DOHH2 (cell line): ENCODE data around the gene SLC6A19.

Source experiments
- H3F3A ChIP-seq: fragments of 200-600 bp; sonication (generic), shearing (Covaris generic); 2 replicates; pipeline ENCODE4 v1.6.0; 2016; ENCODE audit warnings: antibody characterized with exemption, mild to moderate bottlenecking; ENCODE audit not compliant: control insufficient read depth, insufficient read depth
- H3K27ac ChIP-seq: fragments of 200-600 bp; sonication (generic); 2 replicates; pipeline ENCODE4 v1.5.1; 2014; ENCODE audit warnings: low read depth, mild to moderate bottlenecking, low read length, moderate library complexity
- H3K27me3 ChIP-seq: fragments of 200-600 bp; sonication (generic); 2 replicates; pipeline ENCODE4 v1.6.1; 2014; ENCODE audit warnings: mild to moderate bottlenecking, low read length, mixed read lengths; ENCODE audit not compliant: control insufficient read depth
- H3K36me3 ChIP-seq: fragments of 200-600 bp; sonication (generic); 2 replicates; pipeline ENCODE4 v1.6.1; 2014; ENCODE audit warnings: mild to moderate bottlenecking, low read length, moderate library complexity, mixed read lengths; ENCODE audit not compliant: control insufficient read depth
- H3K4me1 ChIP-seq: fragments of 200-600 bp; sonication (generic); 2 replicates; pipeline ENCODE4 v1.6.1; 2014; ENCODE audit warnings: mild to moderate bottlenecking, low read length, mixed read lengths; ENCODE audit not compliant: control insufficient read depth
- H3K4me2 ChIP-seq: fragments of 200-600 bp; sonication (generic); 2 replicates; pipeline ENCODE4 v1.6.0; 2014; ENCODE audit warnings: mild to moderate bottlenecking, low read length, moderate library complexity
- H3K4me3 ChIP-seq: fragments of 200-600 bp; sonication (generic); 2 replicates; pipeline ENCODE4 v1.5.1; 2014; ENCODE audit warnings: mild to moderate bottlenecking, low read length, mixed read lengths
- H3K79me2 ChIP-seq: fragments of 200-600 bp; sonication (generic); 2 replicates; pipeline ENCODE4 v1.6.1; 2014; ENCODE audit warnings: mild to moderate bottlenecking, low read length, mixed read lengths; ENCODE audit not compliant: control insufficient read depth
- H3K9me2 ChIP-seq: fragments of 200-600 bp; sonication (generic); replicated peaks from 2 replicates; pipeline ENCODE4 v1.6.1; 2014; ENCODE audit warnings: mild to moderate bottlenecking, low read length, mixed read lengths; ENCODE audit not compliant: control insufficient read depth
- H3K9me3 ChIP-seq: fragments of 200-600 bp; sonication (generic); 2 replicates; pipeline ENCODE4 v1.6.1; 2014; ENCODE audit warnings: antibody characterized with exemption, low read length, mixed read lengths; ENCODE audit not compliant: control insufficient read depth, insufficient read depth
- H4K20me1 ChIP-seq: fragments of 200-600 bp; sonication (generic); 2 replicates; pipeline ENCODE4 v1.6.0; 2014; ENCODE audit warnings: low read depth, mild to moderate bottlenecking, antibody characterized with exemption, low read length, moderate library complexity; ENCODE audit not compliant: control insufficient read depth, insufficient read depth
- CTCF ChIP-seq: fragments of 200-600 bp; sonication (generic); IDR thresholded peaks from one replicate; pipeline ENCODE4 v1.5.1; 2014; ENCODE audit warnings: antibody characterized with exemption, mild to moderate bottlenecking, low read depth, low read length; ENCODE audit not compliant: poor library complexity, severe bottlenecking
- EZH2phosphoT487 ChIP-seq: fragments of 200-600 bp; sonication (generic); IDR thresholded peaks from 2 replicates; pipeline ENCODE4 v1.6.1; 2017; ENCODE audit warnings: borderline replicate concordance, mild to moderate bottlenecking, antibody characterized with exemption, low read length, moderate library complexity, mixed read lengths

The SLC6A19 gene

GRCh38 chr5:1185629-1186350 lies 15.6 kb upstream of the SLC6A19 start:
- TF ChIP-seq CTCF = no peak
- TF ChIP-seq EZH2phosphoT487 = no peak
- Histone ChIP-seq H3K9me3 (no peaks in the 10 kb centered on the region), H3K9me2 (no peaks in the 10 kb centered on the region), H3K27ac (no peak overlapping the region), H3K4me3 (no peak overlapping the region), H3K4me2 (no peak overlapping the region), H3K4me1 (peaks cover 3% of the 10 kb centered on the region), H3K27me3 (no peaks in the 10 kb centered on the region), H3K36me3 (no peaks in the 10 kb centered on the region), H3F3A (no peaks in the 10 kb centered on the region), H4K20me1 (no peaks in the 10 kb centered on the region), H3K79me2 (no peaks in the 10 kb centered on the region)

DNA sequence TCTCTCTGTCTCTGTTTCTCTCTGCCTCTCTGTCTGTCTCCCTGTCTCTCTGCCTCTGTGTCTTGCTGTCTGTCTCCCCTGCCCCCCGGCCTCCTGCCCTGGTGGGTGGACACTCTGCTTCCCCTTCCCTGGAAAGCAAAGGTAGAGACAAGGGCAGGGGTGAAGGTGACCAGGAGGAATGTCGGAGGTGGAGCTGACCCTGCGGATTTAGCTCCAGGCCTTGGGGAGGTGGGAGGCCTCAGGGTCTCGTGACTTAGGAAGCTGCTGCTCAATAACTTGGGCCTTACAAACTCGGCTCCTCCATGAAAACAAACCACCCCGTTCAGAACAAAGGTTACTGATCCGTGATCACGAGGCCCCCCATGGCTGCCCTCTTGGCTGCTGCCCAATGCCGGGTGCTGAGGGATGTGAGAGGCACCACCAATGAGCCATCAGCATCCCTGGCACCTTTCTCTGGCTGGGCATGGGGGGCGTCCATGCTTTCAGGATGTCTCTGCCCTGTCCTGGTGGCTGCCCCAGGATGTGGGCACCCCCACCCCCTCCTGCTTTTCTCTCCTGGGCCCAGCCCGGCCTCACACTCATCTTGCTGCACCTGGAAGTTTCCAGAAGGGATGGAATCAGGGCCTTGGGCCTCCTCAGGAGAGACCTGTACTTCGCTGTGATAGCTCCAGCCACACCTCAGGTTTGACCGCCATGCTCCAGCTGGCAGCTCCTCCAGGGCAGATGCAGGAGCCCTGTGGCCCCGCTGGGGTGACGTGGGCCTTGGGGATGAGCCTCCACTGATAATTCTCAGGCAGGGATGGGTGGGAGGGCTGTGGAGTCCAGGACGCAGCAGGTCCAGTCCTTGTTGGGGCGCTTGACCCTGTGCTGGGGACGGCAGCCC lies 14.8 kb upstream of the SLC6A19 start:
- H3K79me2 ChIP-seq = no peaks in the 10 kb centered on the region
- no peaks in the 10 kb centered on the region for H3K27me3 ChIP-seq
- H3F3A ChIP-seq = no peaks in the 10 kb centered on the region
- no peak overlapping the region for H3K4me2 ChIP-seq
- no peak overlapping the region for H3K27ac ChIP-seq
- H3K9me3 ChIP-seq = no peaks in the 10 kb centered on the region
- no peaks in the 10 kb centered on the region for H3K9me2 ChIP-seq
- H3K36me3 ChIP-seq = no peaks in the 10 kb centered on the region
- no peak overlapping the region for H3K4me3 ChIP-seq
- H4K20me1 ChIP-seq = no peaks in the 10 kb centered on the region
- no peak for TF ChIP-seq CTCF
- no peak for TF ChIP-seq EZH2phosphoT487
- H3K4me1 ChIP-seq = peaks cover 7% of the 10 kb centered on the region

DNA sequence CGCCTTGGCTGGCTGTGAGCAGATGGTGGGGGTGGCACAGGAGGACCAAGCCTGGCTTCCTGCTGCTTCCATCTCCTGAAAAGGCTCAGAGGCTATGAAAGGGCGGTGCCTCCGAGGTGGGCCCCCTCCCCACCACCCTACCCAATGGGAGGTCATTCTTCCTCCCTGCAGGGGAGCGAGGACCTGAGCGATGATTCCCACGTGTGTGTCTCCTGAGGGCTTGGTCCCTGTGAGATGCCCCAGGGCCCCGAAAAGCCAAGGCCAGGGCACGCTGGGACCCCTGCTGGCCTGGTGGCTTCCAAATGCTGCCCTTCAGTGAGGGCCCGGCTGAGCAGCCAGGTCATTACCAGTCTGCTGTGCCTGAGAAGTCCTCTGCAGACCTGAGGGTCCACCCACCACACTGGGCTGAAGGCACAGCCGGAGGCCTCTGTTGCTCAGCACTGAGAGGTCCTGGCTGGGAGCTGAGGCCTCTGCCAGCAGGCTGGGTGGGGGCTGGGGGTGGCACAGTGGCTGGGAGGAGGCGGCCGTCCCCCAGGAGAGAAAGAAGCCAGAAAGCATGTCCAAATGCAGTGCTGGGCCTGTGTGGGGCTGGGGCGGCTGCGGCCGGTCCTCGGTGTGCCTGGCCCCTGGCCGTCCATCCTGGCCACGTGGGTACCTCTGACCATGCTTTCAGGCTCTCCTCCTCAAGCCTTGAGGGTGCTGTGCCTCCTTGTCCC lies 14.0 kb upstream of the SLC6A19 start:
- TF ChIP-seq CTCF = no peak
- TF ChIP-seq EZH2phosphoT487 = no peak

More for the DNA sequence above, 14.0 kb upstream of the SLC6A19 start:
- Histone ChIP-seq H3K36me3 (no peaks in the 10 kb centered on the region), H3K4me1 (peaks cover 7% of the 10 kb centered on the region), H4K20me1 (no peaks in the 10 kb centered on the region), H3K4me3 (no peak overlapping the region), H3K79me2 (no peaks in the 10 kb centered on the region), H3K27me3 (no peaks in the 10 kb centered on the region), H3K9me2 (no peaks in the 10 kb centered on the region), H3K9me3 (no peaks in the 10 kb centered on the region), H3F3A (no peaks in the 10 kb centered on the region), H3K27ac (no peak overlapping the region), H3K4me2 (no peak overlapping the region)
